KG1 (cell line): Measurements from ENCODE around the gene ERBIN.

Source experiments
- DNase-seq: peaks from one replicate; lab custom pipeline; 2025; lab: John Stamatoyannopoulos, UW

Gene ERBIN

GRCh38 chr5:66130493-66130892 lies 204.1 kb downstream of the ERBIN start:
- no peak for DNase-seq
